Activated CD4-positive, alpha-beta memory T cell treated with anti-CD3 and anti-CD28 coated beads, Interleukin-2, amount 10 ng/mL, durations not matched to agents 7 days and 5 days (primary cell): ENCODE results near the gene WWC2. TPM values are rescaled to one million over a fixed set of nuclear protein-coding genes. Genes with fewer than 3 reads are reported as not detected.

Experiments used
- CTCF ChIA-PET: fragments of 350-600 bp; sonication (Branson Sonifier 250); formaldehyde crosslinking; loops from one replicate; lab custom pipeline; 2021; ENCODE audit warnings: antibody characterized with exemption, inconsistent platforms; lab: Charles Lee
- POLR2A ChIA-PET: fragments of 350-600 bp; sonication (Branson Sonifier 250); formaldehyde crosslinking; loops from one replicate; lab custom pipeline; 2021; ENCODE audit warnings: antibody characterized with exemption; lab: Charles Lee
- DNase-seq: peaks from one replicate; pipeline ENCODE4 v3.0.0-alpha.2; 2020
- H3K27ac Mint-ChIP-seq: one replicate; pipeline ENCODE4 v1.8.0; 2021; ENCODE audit warnings: mild to moderate bottlenecking, mixed read lengths
- H3K27me3 Mint-ChIP-seq: one replicate; pipeline ENCODE4 v1.8.0; 2021; ENCODE audit warnings: mixed read lengths
- H3K36me3 Mint-ChIP-seq: one replicate; pipeline ENCODE4 v1.8.0; 2021; ENCODE audit warnings: low read depth, mixed read lengths
- H3K4me1 Mint-ChIP-seq: one replicate; pipeline ENCODE4 v1.8.0; 2021; ENCODE audit warnings: mixed read lengths
- H3K4me3 Mint-ChIP-seq: one replicate; pipeline ENCODE4 v1.8.0; 2021; ENCODE audit warnings: mild to moderate bottlenecking, mixed read lengths
- H3K9me3 Mint-ChIP-seq: one replicate; pipeline ENCODE4 v1.8.0; 2021; ENCODE audit warnings: mixed read lengths
- total RNA-seq, 2 experiments: library from RNA; stranded (reverse); gene quantifications; one replicate each; pipeline ENCODE4 v1.2.3, GENCODE V29; 2021

WWC2 gene
- total RNA-seq, 2 experiments from 2014 or later: 0.23 to 0.28 TPM

- H3K4me3 Mint-ChIP-seq: no peak overlapping the region
- ChIA-PET POLR2A (no interaction called here), CTCF (interaction anchor here (1.5 kb wide), 1 partner anchor 9 kb away, joined by 8 read pairs; no protein-coding TSS in a partner anchor)
- H3K36me3 Mint-ChIP-seq: no peaks in the 10 kb centered on the region
- no peaks in the 10 kb centered on the region for H3K27me3 Mint-ChIP-seq
- no peak overlapping the region for H3K27ac Mint-ChIP-seq
- H3K9me3 Mint-ChIP-seq: no peaks in the 10 kb centered on the region
- DNase-seq: no peak
- no peaks in the 10 kb centered on the region for H3K4me1 Mint-ChIP-seq
These were observed 17.0 kb upstream of the WWC2 start for GRCh38 chr4:183082053-183082452.

GRCh38 chr4:183094393-183095198 lies 4.5 kb upstream of the WWC2 start:
- CTCF ChIA-PET: interaction anchor here (1.2 kb wide), 1 partner anchor 21 kb away, joined by 3 read pairs; no protein-coding TSS in a partner anchor
- no peak for DNase-seq
- H3K4me3 Mint-ChIP-seq: no peak overlapping the region
- no peak overlapping the region for H3K27ac Mint-ChIP-seq
- peaks cover under 1% of the 10 kb centered on the region for H3K9me3 Mint-ChIP-seq
- peaks cover 36% of the 10 kb centered on the region for H3K27me3 Mint-ChIP-seq
- H3K4me1 Mint-ChIP-seq: peaks cover 2% of the 10 kb centered on the region
- POLR2A ChIA-PET: no interaction called here
- no peaks in the 10 kb centered on the region for H3K36me3 Mint-ChIP-seq

- Mint-ChIP-seq H3K36me3 (no peaks in the 10 kb centered on the region), H3K27ac (no peak overlapping the region), H3K27me3 (peaks cover 37% of the 10 kb centered on the region), H3K4me1 (peaks cover 4% of the 10 kb centered on the region), H3K9me3 (no peaks in the 10 kb centered on the region), H3K4me3 (no peak overlapping the region)
- DNase-seq: no peak
- ChIA-PET CTCF (interaction anchor here (1.2 kb wide), 1 partner anchor 22 kb away, joined by 3 read pairs; no protein-coding TSS in a partner anchor), POLR2A (no interaction called here)
These were observed 3.9 kb upstream of the WWC2 start for GRCh38 chr4:183095199-183095512.

GRCh38 chr4:183096276-183096965 lies 2.6 kb upstream of the WWC2 start:
- Mint-ChIP-seq H3K36me3 (no peaks in the 10 kb centered on the region), H3K4me3 (no peak overlapping the region), H3K27ac (no peak overlapping the region), H3K27me3 (peaks cover 43% of the 10 kb centered on the region), H3K4me1 (peaks cover 4% of the 10 kb centered on the region), H3K9me3 (no peaks in the 10 kb centered on the region)
- POLR2A ChIA-PET: no interaction called here
- DNase-seq: no peak
- CTCF ChIA-PET: interaction anchor here (0.6 to 1.9 kb wide), 4 partner anchors 8 to 168 kb away, joined by 3 to 6 read pairs (median 5); no protein-coding TSS in a partner anchor

- H3K36me3 Mint-ChIP-seq: no peaks in the 10 kb centered on the region
- no peak overlapping the region for H3K4me3 Mint-ChIP-seq
- CTCF ChIA-PET: interaction anchor here (0.6 to 1.9 kb wide), 4 partner anchors 9 to 167 kb away, joined by 3 to 6 read pairs (median 5); no protein-coding TSS in a partner anchor
- POLR2A ChIA-PET: no interaction called here
- peaks cover 49% of the 10 kb centered on the region for H3K27me3 Mint-ChIP-seq
- no peak overlapping the region for H3K27ac Mint-ChIP-seq
- DNase-seq: no peak
- peaks cover 4% of the 10 kb centered on the region for H3K4me1 Mint-ChIP-seq
- H3K9me3 Mint-ChIP-seq: no peaks in the 10 kb centered on the region
These were observed 1.6 kb upstream of the WWC2 start for GRCh38 chr4:183097231-183098018.

- no peaks in the 10 kb centered on the region for H3K36me3 Mint-ChIP-seq
- H3K9me3 Mint-ChIP-seq: no peaks in the 10 kb centered on the region
- CTCF ChIA-PET: interaction anchor here (0.9 to 1.9 kb wide), 3 partner anchors 15 to 158 kb away, joined by 3 to 4 read pairs (median 4); no protein-coding TSS in a partner anchor
- peak overlapping the region; percentile 52 for H3K4me3 Mint-ChIP-seq
- peaks cover 4% of the 10 kb centered on the region for H3K4me1 Mint-ChIP-seq
- DNase-seq: no peak
- H3K27ac Mint-ChIP-seq: no peak overlapping the region
- POLR2A ChIA-PET: no interaction called here
- peaks cover 55% of the 10 kb centered on the region for H3K27me3 Mint-ChIP-seq
These were observed 886 bp upstream of the WWC2 start for GRCh38 chr4:183098019-183098722.

GRCh38 chr4:183099537-183100297 lies 660 bp downstream of the WWC2 start:
- H3K4me1 Mint-ChIP-seq: peaks cover 4% of the 10 kb centered on the region

GRCh38 chr4:183100298-183100599 lies 1.2 kb downstream of the WWC2 start:
- DNase-seq: no peak
- Mint-ChIP-seq H3K9me3 (no peaks in the 10 kb centered on the region), H3K36me3 (no peaks in the 10 kb centered on the region), H3K27me3 (peaks cover 46% of the 10 kb centered on the region), H3K4me3 (no peak overlapping the region), H3K4me1 (peaks cover 4% of the 10 kb centered on the region), H3K27ac (no peak overlapping the region)
- ChIA-PET CTCF (interaction anchor here (1.0 to 1.9 kb wide), 2 partner anchors 162 kb away, joined by 3 to 6 read pairs; no protein-coding TSS in a partner anchor), POLR2A (no interaction called here)

More at GRCh38 chr4:183099537-183100297, 660 bp downstream of the WWC2 start:
- Mint-ChIP-seq H3K36me3 (no peaks in the 10 kb centered on the region), H3K4me3 (no peak overlapping the region), H3K9me3 (no peaks in the 10 kb centered on the region), H3K27me3 (peaks cover 51% of the 10 kb centered on the region), H3K27ac (no peak overlapping the region)
- no peak for DNase-seq
- ChIA-PET CTCF (interaction anchor here (0.9 to 1.9 kb wide), 5 partner anchors 17 to 162 kb away, joined by 3 to 6 read pairs (median 4); no protein-coding TSS in a partner anchor), POLR2A (no interaction called here)

GRCh38 chr4:183100827-183101226 lies 1.8 kb downstream of the WWC2 start:
- Mint-ChIP-seq H3K27ac (no peak overlapping the region), H3K4me3 (no peak overlapping the region), H3K4me1 (peaks cover 4% of the 10 kb centered on the region), H3K36me3 (no peaks in the 10 kb centered on the region), H3K27me3 (peaks cover 46% of the 10 kb centered on the region), H3K9me3 (no peaks in the 10 kb centered on the region)
- CTCF ChIA-PET: interaction anchor here (1.0 to 1.9 kb wide), 2 partner anchors 161 to 163 kb away, joined by 3 to 6 read pairs; no protein-coding TSS in a partner anchor
- no peak for DNase-seq
- POLR2A ChIA-PET: no interaction called here

- no peak for DNase-seq
- Mint-ChIP-seq H3K4me3 (no peak overlapping the region), H3K27ac (no peak overlapping the region), H3K9me3 (no peaks in the 10 kb centered on the region), H3K4me1 (peaks cover 4% of the 10 kb centered on the region), H3K27me3 (peaks cover 36% of the 10 kb centered on the region), H3K36me3 (no peaks in the 10 kb centered on the region)
- CTCF ChIA-PET: interaction anchor here (1.9 kb wide), 1 partner anchor 164 kb away, joined by 6 read pairs; no protein-coding TSS in a partner anchor
- POLR2A ChIA-PET: no interaction called here
These were observed 3.0 kb downstream of the WWC2 start for GRCh38 chr4:183101956-183102480.

- CTCF ChIA-PET: interaction anchor here (1.4 kb wide), 2 partner anchors 32 to 157 kb away, joined by 3 read pairs; no protein-coding TSS in a partner anchor
- POLR2A ChIA-PET: no interaction called here
- Mint-ChIP-seq H3K36me3 (no peaks in the 10 kb centered on the region), H3K9me3 (no peaks in the 10 kb centered on the region), H3K4me1 (peaks cover under 1% of the 10 kb centered on the region), H3K27ac (no peak overlapping the region), H3K4me3 (no peak overlapping the region), H3K27me3 (peaks cover 24% of the 10 kb centered on the region)
- DNase-seq: no peak
These were observed 6.0 kb downstream of the WWC2 start for GRCh38 chr4:183105092-183105491.
